Thyroid gland (tissue), 4 donors: Measurements from ENCODE around the gene DNAJC19.

Experiments used
- CTCF ChIP-seq, 6 experiments: fragments of 200-600 bp in 3 of 6; fragments of 450-650 bp in 3 of 6; sonication (generic) in 3 of 6; IDR thresholded peaks; one replicate each; pipeline ENCODE4 v1.5.1; 2016 to 2019; ENCODE audit warnings: antibody characterized with exemption in 6 of 6, mild to moderate bottlenecking in 2 of 6, inconsistent platforms in 1 of 6, moderate library complexity in 1 of 6
- POLR2A ChIP-seq, 2 donors: fragments of 450-650 bp; IDR thresholded peaks; one replicate each; pipeline ENCODE4 v1.6.1; 2017; ENCODE audit warnings: antibody characterized with exemption in 2 of 2, mild to moderate bottlenecking in 2 of 2, moderate library complexity in 1 of 2

DNA sequence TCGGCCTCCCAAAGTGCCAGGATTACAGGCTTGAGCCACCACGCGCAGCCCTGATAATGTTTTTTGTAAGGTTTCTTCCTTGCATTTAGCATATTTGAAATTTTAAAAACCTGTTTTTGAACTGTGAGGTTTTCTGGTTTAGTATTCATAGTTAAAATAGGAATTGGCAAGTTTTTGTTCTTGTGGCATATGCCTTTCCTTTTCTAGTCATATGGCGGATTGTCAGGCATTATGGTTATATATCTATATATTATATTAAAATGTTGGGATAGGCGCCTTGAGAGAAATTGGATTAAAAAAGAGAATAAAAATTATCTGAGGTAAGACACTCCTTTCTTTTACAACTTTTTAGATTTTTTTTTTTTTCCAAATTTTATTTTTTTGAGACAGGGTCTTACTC lies 48.7 kb downstream of the DNAJC19 start:
- TF ChIP-seq POLR2A (IDR thresholded peaks at IDR 0.05) (no peak), CTCF (IDR thresholded peaks at IDR 0.05) (no peak)
